HepG2 (cell line): ENCODE results near the gene IMPDH2. TPM values are rescaled to one million over a fixed set of nuclear protein-coding genes. Genes with fewer than 3 reads are reported as not detected.

ENCODE experiments used
- ARNT2 ChIP-seq: sonication (generic); formaldehyde crosslinking; IDR thresholded peaks from 2 replicates; pipeline ENCODE4 v1.8.0; 2022; ENCODE audit warnings: mild to moderate bottlenecking, low read depth, missing genetic modification reagents, moderate library complexity
- GATA4 ChIP-seq: sonication (generic); IDR thresholded peaks from 2 replicates; pipeline ENCODE4 v1.6.1; 2016; ENCODE audit warnings: antibody characterized with exemption, low read depth, borderline replicate concordance
- HIVEP1 ChIP-seq: sonication (generic); formaldehyde crosslinking; IDR thresholded peaks from 2 replicates; pipeline ENCODE4 v1.4.0; 2020; ENCODE audit warnings: mild to moderate bottlenecking, missing genetic modification reagents
- RARG ChIP-seq: sonication (generic); formaldehyde crosslinking; IDR thresholded peaks from 2 replicates; pipeline ENCODE4 v1.4.0; 2020; ENCODE audit warnings: low read depth, mild to moderate bottlenecking, missing genetic modification reagents
- TFE3 ChIP-seq: IDR thresholded peaks from 2 replicates; pipeline ENCODE4 v1.6.1; 2016
- XBP1 ChIP-seq: sonication (generic); formaldehyde crosslinking; IDR thresholded peaks from 2 replicates; pipeline ENCODE4 v1.5.0; 2020; ENCODE audit warnings: missing genetic modification reagents
- ZBED4 ChIP-seq: sonication (generic); formaldehyde crosslinking; IDR thresholded peaks from 2 replicates; pipeline ENCODE4 v1.4.0; 2020; ENCODE audit warnings: missing genetic modification reagents, borderline replicate concordance
- ZNF407 ChIP-seq: sonication (generic); formaldehyde crosslinking; IDR thresholded peaks from one replicate; pipeline ENCODE4 v1.5.1; 2020; ENCODE audit warnings: mild to moderate bottlenecking, missing genetic modification reagents; ENCODE audit errors: not compliant biosample characterization
- ZNF503 ChIP-seq: sonication (generic); formaldehyde crosslinking; IDR thresholded peaks from 2 replicates; pipeline ENCODE4 v1.4.0; 2020; ENCODE audit warnings: missing genetic modification reagents
- polyA plus RNA-seq, 8 experiments: library from polyadenylated mRNA; depleted of rRNA in 3 of 8; stranded (reverse) in 7 of 8; unstranded in 1 of 8; fragments of >200 nt; fragmentation: Illumina TruSeq in 4 of 8; extraction: Trizol in 4 of 8; gene quantifications; 2 replicates each; pipeline versions ENCODE4 v1.2.1 to v1.2.3, GENCODE V29; 2011 to 2016; ENCODE audit warnings: low read depth in 4 of 8, missing spikeins in 1 of 8, mixed read lengths in 1 of 8; ENCODE audit not compliant: insufficient read depth in 1 of 8
- total RNA-seq, 5 experiments: library from RNA; depleted of rRNA; stranded (reverse); fragments of >200 nt; fragmentation: Illumina TruSeq; extraction: Trizol; gene quantifications; 2 replicates each; pipeline ENCODE4 v1.2.3, GENCODE V29; 2016; ENCODE audit warnings: low read depth in 1 of 5

The IMPDH2 gene
- total and polyA plus RNA-seq, 2 of the 13 experiments (the other 11 are each of a cell fraction or from before 2014, with no cell fraction given) = 248 to 260 TPM

GRCh38 chr3:49021813-49022687, 7.1 kb downstream of the IMPDH2 start, which contains the start of gene NDUFAF3 (continued):
- TF ChIP-seq ZBED4 = no peak; the same call in 1 of the 2 replicates
- 0 out of 2 replicates have a peak, but pooled peaks have one; percentile 21 for TF ChIP-seq GATA4
- TF ChIP-seq RARG (CRISPR knock-in tag) = 0 out of 2 replicates have a peak, but pooled peaks have one; percentile 5
- TF ChIP-seq ARNT2 (CRISPR knock-in tag) = peak; percentile 60; the same call in 1 of the 2 replicates
- peak; percentile 72; the same call in 1 of the 2 replicates for TF ChIP-seq HIVEP1 (CRISPR knock-in tag)
- TF ChIP-seq ZNF407 = no peak
- TF ChIP-seq ZNF503 = peak; percentile 56; the same call in 1 of the 2 replicates
- peak; percentile 61; the same call in 1 of the 2 replicates for TF ChIP-seq XBP1 (CRISPR knock-in tag)
- peak; percentile 19; the same call in 1 of the 2 replicates for TF ChIP-seq TFE3 (CRISPR knock-in tag)
